Transverse colon (tissue), 4 donors: ENCODE measurements around the gene APOL4. TPM values are rescaled to one million over a fixed set of nuclear protein-coding genes. Genes with fewer than 3 reads are reported as not detected.

ENCODE experiments used
- DNase-seq: peaks from one replicate; pipeline ENCODE4 v3.0.0-alpha.2; 2019
- H3K27ac ChIP-seq, 4 donors: fragments of 200-600 bp; sonication (generic); 2 replicates each; pipeline ENCODE4 v1.5.1; 2016 to 2018; ENCODE audit warnings: inconsistent platforms in 4 of 4
- H3K27me3 ChIP-seq: fragments of 200-600 bp; sonication (generic); 2 replicates; pipeline ENCODE4 v1.5.1; 2017; ENCODE audit warnings: inconsistent platforms
- H3K36me3 ChIP-seq, 4 donors: fragments of 200-600 bp; sonication (generic); 2 replicates each; pipeline ENCODE4 v1.5.1; 2017 to 2019; ENCODE audit warnings: inconsistent platforms in 4 of 4
- H3K4me1 ChIP-seq, 4 donors: fragments of 200-600 bp; sonication (generic); 2 replicates each; pipeline ENCODE4 v1.5.1; 2017 to 2020; ENCODE audit warnings: inconsistent platforms in 4 of 4
- H3K4me3 ChIP-seq, 4 donors: fragments of 200-600 bp; sonication (generic); 1 replicate in 1 of 4; 2 replicates in 3 of 4; pipeline versions ENCODE4 v1.5.1 to v1.6.1; 2017 to 2019; ENCODE audit warnings: inconsistent platforms in 4 of 4
- H3K9me3 ChIP-seq, 2 donors: fragments of 200-600 bp; sonication (generic); 2 replicates each; pipeline ENCODE4 v1.5.1; 2017 to 2019; ENCODE audit warnings: inconsistent platforms in 2 of 2
- EP300 ChIP-seq: sonication (generic); formaldehyde crosslinking; IDR thresholded peaks from one replicate; pipeline ENCODE4 v1.6.1; 2017; ENCODE audit warnings: antibody characterized with exemption, low read depth
- POLR2A ChIP-seq: fragments of 450-650 bp; IDR thresholded peaks from one replicate; pipeline ENCODE4 v1.6.1; 2016; ENCODE audit warnings: antibody characterized with exemption, mild to moderate bottlenecking, moderate library complexity
- POLR2AphosphoS5 ChIP-seq, 3 donors: sonication (generic); formaldehyde crosslinking; IDR thresholded peaks; one replicate each; pipeline ENCODE4 v1.6.1; 2016; ENCODE audit warnings: antibody characterized with exemption in 3 of 3
- WGBS, 2 donors: methylation state at CpG; one replicate each; pipeline ENCODE4 v1.1.5; 2018; ENCODE audit warnings: low coverage in 1 of 2; 5-methylcytosine and 5-hydroxymethylcytosine counted together
- in situ Hi-C, 4 donors: fragments of 200-750 bp; cut with MboI; loops; one replicate each; pipeline versions ENCODE4 v1.15.0 to v1.15.1; 2017; ENCODE audit warnings: low sequenced_read_pairs in 3 of 4, low pct_ligation_motif_present in 1 of 4, low pct_unique_long_range_greater_than_20kb in 1 of 4
- intact Hi-C: fragments of 100-400 bp; cut with DNase I; formaldehyde crosslinking; loops from one replicate; pipeline ENCODE4 v1.15.1; 2023; ENCODE audit warnings: low total_unique reads
- total RNA-seq, 4 donors: library from RNA; depleted of rRNA; stranded (reverse); fragments of >200 nt; gene quantifications; one replicate each; pipeline ENCODE4 v1.1.0, GENCODE V29; 2016
- TF ChIP-seq, protein P1 (sequence below), 5 experiments: fragments of 200-600 bp in 3 of 5; fragments of 450-650 bp in 2 of 5; sonication (generic) in 3 of 5; IDR thresholded peaks; 1 replicate in 2 of 5; 2 replicates in 3 of 5; pipeline ENCODE4 v1.5.1; 2016 to 2017; ENCODE audit warnings: antibody characterized with exemption in 5 of 5, inconsistent platforms in 3 of 5, mild to moderate bottlenecking in 2 of 5, moderate library complexity in 1 of 5

The APOL4 gene
- total RNA-seq, 4 donors from 2014 or later: 0.16 to 9.0 (median 1.8) TPM; not detected in 1

DNA sequence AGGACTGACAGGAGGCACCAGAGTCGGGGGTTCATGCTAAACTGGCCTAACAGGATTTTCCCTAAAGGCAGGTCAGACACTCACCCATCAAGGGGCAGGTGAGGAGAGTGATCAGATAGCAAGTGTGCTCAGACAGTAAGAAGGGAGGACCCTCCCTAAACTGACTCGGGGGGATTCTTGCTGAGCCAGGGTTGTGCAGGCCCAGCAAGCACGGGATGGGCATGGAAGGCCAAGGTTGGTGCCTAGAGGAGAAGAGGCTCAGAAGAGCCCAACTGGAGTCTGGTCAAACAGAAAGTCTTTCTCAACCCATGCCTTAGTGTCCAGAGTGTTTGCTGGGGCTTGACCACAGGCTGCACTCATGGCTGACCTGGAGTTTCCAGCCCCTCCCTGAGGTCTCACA lies 45.1 kb upstream of the APOL4 start:
- WGBS, 2 donors: 67 to 71% methylated on average over 1 to 3 of the region's 3 CpGs
- in situ Hi-C loops: no loop called here
- intact Hi-C loops: no loop called here
- Histone ChIP-seq H3K9me3 (no peaks in the 10 kb centered on the region), H3K27me3 (no peaks in the 10 kb centered on the region), H3K4me3 (no peak overlapping the region), H3K36me3 (no peaks in the 10 kb centered on the region), H3K4me1 (peaks cover 0 to 11% (median 2%) of the 10 kb centered on the region in 4 donors), H3K27ac (no peak overlapping the region)
- TF ChIP-seq, protein P1, sequence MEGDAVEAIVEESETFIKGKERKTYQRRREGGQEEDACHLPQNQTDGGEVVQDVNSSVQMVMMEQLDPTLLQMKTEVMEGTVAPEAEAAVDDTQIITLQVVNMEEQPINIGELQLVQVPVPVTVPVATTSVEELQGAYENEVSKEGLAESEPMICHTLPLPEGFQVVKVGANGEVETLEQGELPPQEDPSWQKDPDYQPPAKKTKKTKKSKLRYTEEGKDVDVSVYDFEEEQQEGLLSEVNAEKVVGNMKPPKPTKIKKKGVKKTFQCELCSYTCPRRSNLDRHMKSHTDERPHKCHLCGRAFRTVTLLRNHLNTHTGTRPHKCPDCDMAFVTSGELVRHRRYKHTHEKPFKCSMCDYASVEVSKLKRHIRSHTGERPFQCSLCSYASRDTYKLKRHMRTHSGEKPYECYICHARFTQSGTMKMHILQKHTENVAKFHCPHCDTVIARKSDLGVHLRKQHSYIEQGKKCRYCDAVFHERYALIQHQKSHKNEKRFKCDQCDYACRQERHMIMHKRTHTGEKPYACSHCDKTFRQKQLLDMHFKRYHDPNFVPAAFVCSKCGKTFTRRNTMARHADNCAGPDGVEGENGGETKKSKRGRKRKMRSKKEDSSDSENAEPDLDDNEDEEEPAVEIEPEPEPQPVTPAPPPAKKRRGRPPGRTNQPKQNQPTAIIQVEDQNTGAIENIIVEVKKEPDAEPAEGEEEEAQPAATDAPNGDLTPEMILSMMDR (IDR thresholded peaks at IDR 0.05): no peak
- TF ChIP-seq EP300: no peak
- no peak for TF ChIP-seq POLR2AphosphoS5 (IDR thresholded peaks at IDR 0.05)
- TF ChIP-seq POLR2A: no peak
- DNase-seq: no peak

DNA sequence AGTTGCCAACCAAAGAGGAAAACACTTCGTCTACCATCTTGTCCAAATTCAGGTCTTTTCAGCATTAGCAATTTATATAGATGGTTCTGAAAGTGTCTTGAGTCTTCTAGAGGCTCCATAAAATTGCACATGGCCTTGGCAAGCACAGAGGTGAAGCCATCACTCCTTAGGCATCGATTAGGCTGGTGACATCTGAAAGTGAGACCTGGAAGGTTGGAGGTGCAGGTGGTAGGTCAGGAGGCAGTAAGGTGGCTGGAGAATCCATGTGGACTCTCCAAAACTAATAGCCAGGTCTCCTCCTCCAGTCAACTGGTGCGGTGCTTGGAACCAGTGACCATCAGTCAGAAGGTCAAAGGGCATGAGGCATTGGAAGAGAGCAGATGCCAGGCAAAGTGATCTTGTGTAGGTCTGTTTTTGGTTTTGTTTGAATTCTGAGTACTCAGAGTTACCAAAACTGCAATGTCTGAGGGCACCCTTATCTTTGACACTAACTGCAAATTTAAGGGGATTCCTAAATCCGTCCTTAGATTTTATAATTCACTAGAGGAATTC lies 44.3 kb upstream of the APOL4 start:
- no peak for TF ChIP-seq EP300
- no peak for TF ChIP-seq POLR2AphosphoS5 (IDR thresholded peaks at IDR 0.05)
- TF ChIP-seq, protein P1 (IDR thresholded peaks at IDR 0.05): no peak
- TF ChIP-seq POLR2A: no peak
- intact Hi-C loops (no loop called here), in situ Hi-C loops (no loop called here)
- no peaks in the 10 kb centered on the region for H3K27me3 ChIP-seq
- no peaks in the 10 kb centered on the region for H3K36me3 ChIP-seq
- no peaks in the 10 kb centered on the region for H3K9me3 ChIP-seq
- H3K27ac ChIP-seq: no peak overlapping the region
- WGBS, 2 donors: 40 to 72% methylated on average over 2 to 4 of the region's 4 CpGs
- H3K4me1 ChIP-seq: peaks cover 0 to 11% (median 2%) of the 10 kb centered on the region in 4 donors
- no peak overlapping the region for H3K4me3 ChIP-seq
- DNase-seq: no peak

DNA sequence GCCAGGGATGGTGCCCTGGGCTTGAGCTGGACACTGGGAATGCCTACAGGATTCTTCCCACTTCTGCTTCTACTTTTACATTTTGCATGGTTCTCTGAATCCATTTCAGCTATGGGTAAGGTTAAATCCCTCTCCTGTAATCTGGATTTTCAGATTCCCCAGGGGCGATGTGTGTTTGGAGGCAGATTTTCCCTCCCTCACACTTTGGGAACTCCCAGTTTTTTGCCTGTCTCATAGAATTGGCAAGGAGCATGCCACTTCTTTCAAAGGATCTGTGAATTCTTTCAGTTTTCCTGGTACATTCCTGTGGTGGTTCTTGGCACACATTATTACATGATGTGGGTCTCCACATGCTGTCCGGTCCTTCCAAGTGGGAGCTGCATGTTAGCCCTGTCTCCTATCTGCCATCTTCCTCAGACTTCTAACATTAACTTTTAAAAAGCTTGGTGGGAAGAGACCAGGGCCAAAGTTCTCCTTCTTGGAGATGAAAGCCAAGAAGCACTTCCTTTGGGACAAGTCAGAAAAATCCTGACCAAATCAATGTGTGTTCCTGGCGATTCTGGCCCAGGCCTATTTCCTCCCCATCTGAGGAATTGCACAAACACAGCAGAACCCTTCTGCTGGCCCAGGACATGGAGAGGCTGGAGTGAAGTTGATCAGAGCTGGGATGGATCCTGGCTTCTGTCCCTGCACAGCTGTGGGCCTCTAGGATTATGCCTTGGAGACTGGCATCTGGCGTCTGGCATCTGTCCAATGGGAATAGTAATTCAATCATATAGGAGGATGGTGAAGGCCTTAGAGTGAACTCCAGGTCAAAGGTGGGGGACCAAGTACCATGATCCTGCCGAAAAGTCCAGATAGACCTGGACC lies 43.1 kb upstream of the APOL4 start:
- TF ChIP-seq EP300 (no peak), POLR2AphosphoS5 (IDR thresholded peaks at IDR 0.05) (no peak), POLR2A (no peak)
- TF ChIP-seq, protein P1 (IDR thresholded peaks at IDR 0.05): no peak
- Histone ChIP-seq H3K4me3 (no peak overlapping the region), H3K4me1 (peaks cover 2 to 14% (median 3%) of the 10 kb centered on the region in 4 donors), H3K27me3 (no peaks in the 10 kb centered on the region), H3K9me3 (no peaks in the 10 kb centered on the region), H3K36me3 (no peaks in the 10 kb centered on the region), H3K27ac (peak overlapping the region; percentile 39 to 73 (median 54))
- WGBS, 2 donors: 58 to 76% methylated on average over 2 to 5 of the region's 5 CpGs
- DNase-seq: no peak
- in situ Hi-C loops: no loop called here
- intact Hi-C loops: no loop called here

DNA sequence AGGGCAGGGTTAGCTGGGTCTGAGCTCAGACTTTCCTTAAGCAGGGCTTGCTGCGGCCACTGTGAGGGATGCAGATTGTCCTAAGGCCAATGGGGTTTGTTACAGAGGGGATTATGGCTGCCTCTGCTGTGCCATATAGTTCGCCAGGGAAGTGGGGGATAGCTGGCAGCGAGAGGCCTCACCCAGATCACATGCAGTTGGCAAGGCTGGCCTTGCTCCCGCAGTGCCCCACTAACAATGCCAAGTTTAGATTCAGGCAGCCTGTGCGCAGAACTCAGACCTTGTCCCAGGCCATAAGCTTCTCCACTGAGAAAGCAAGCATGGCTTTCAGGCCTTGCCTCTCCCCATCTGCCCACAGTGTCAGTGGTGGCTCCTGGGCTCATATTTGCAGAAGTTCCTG lies 42.4 kb upstream of the APOL4 start:
- H3K36me3 ChIP-seq: no peaks in the 10 kb centered on the region
- no peaks in the 10 kb centered on the region for H3K27me3 ChIP-seq
- H3K9me3 ChIP-seq: no peaks in the 10 kb centered on the region
- TF ChIP-seq EP300 (no peak), POLR2A (no peak), POLR2AphosphoS5 (IDR thresholded peaks at IDR 0.05) (no peak)
- TF ChIP-seq, protein P1 (IDR thresholded peaks at IDR 0.05): no peak
- in situ Hi-C loops: no loop called here
- no peak overlapping the region for H3K4me3 ChIP-seq
- no peak for DNase-seq
- intact Hi-C loops: no loop called here
- WGBS, 2 donors: 80 to 91% methylated on average over 1 to 5 of the region's 5 CpGs
- peaks cover 4 to 16% (median 5%) of the 10 kb centered on the region in 4 donors for H3K4me1 ChIP-seq
- H3K27ac ChIP-seq: peak overlapping the region; percentile 39 to 73 (median 54)
